Measurements from ENCODE around the gene MCRIP2.

MCRIP2 gene

GRCh38 chr16:598823-599739 lies 42.5 kb upstream of the MCRIP2 start:
- H3K36me3 ChIP-seq = peaks cover 37% of the 10 kb centered on the region
- peaks cover 38% of the 10 kb centered on the region for H3K4me1 ChIP-seq
- H3K4me3 ChIP-seq = no peak overlapping the region
- no peak overlapping the region for H3K4me2 ChIP-seq
- H4K20me1 ChIP-seq = peaks cover 68% of the 10 kb centered on the region
- H3K27ac ChIP-seq = no peak overlapping the region
- no peak overlapping the region for H3K9ac ChIP-seq
- no peaks in the 10 kb centered on the region for H3K27me3 ChIP-seq
- peaks cover 13% of the 10 kb centered on the region; the same call in 1 of the 2 replicates for H3K9me3 ChIP-seq
- no peak for TF ChIP-seq Cebpa-rat (IDR thresholded peaks at IDR 0.05)

- Histone ChIP-seq H3K4me3 (no peak overlapping the region), H4K20me1 (peaks cover 51% of the 10 kb centered on the region), H3K4me2 (no peak overlapping the region), H3K4me1 (peaks cover 21% of the 10 kb centered on the region), H3K36me3 (peaks cover 52% of the 10 kb centered on the region), H3K27me3 (no peaks in the 10 kb centered on the region), H3K27ac (no peak overlapping the region), H3K9ac (no peak overlapping the region), H3K9me3 (peaks cover 30% of the 10 kb centered on the region)
- TF ChIP-seq Cebpa-rat (IDR thresholded peaks at IDR 0.05) = no peak
Observed at GRCh38 chr16:600781-601180, 40.8 kb upstream of the MCRIP2 start.

GRCh38 chr16:603933-604332 lies 37.7 kb upstream of the MCRIP2 start:
- peaks cover 50% of the 10 kb centered on the region for H3K36me3 ChIP-seq
- no peak overlapping the region for H3K4me3 ChIP-seq
- no peak overlapping the region for H3K9ac ChIP-seq
- no peaks in the 10 kb centered on the region for H3K27me3 ChIP-seq
- H3K9me3 ChIP-seq = peaks cover 50% of the 10 kb centered on the region
- H3K27ac ChIP-seq = no peak overlapping the region
- TF ChIP-seq Cebpa-rat (IDR thresholded peaks at IDR 0.05) = no peak
- peaks cover 50% of the 10 kb centered on the region for H4K20me1 ChIP-seq
- no peak overlapping the region for H3K4me2 ChIP-seq
- H3K4me1 ChIP-seq = peaks cover 23% of the 10 kb centered on the region

GRCh38 chr16:606656-607307 lies 34.8 kb upstream of the MCRIP2 start:
- TF ChIP-seq Cebpa-rat (IDR thresholded peaks at IDR 0.05) = no peak

GRCh38 chr16:608019-608418 lies 33.6 kb upstream of the MCRIP2 start:
- Histone ChIP-seq H3K9ac (no peak overlapping the region), H3K27ac (no peak overlapping the region)
- TF ChIP-seq Cebpa-rat (IDR thresholded peaks at IDR 0.05) = no peak

More at GRCh38 chr16:606656-607307, 34.8 kb upstream of the MCRIP2 start:
- H3K9ac ChIP-seq = no peak overlapping the region
- peaks cover 56% of the 10 kb centered on the region for H4K20me1 ChIP-seq
- peaks cover 50% of the 10 kb centered on the region for H3K9me3 ChIP-seq
- H3K36me3 ChIP-seq = peaks cover 35% of the 10 kb centered on the region
- H3K27ac ChIP-seq = no peak overlapping the region
- H3K4me2 ChIP-seq = no peak overlapping the region
- H3K27me3 ChIP-seq = no peaks in the 10 kb centered on the region
- H3K4me3 ChIP-seq = no peak overlapping the region
- H3K4me1 ChIP-seq = peaks cover 35% of the 10 kb centered on the region

GRCh38 chr16:609316-609715 lies 32.3 kb upstream of the MCRIP2 start:
- no peaks in the 10 kb centered on the region for H3K27me3 ChIP-seq
- peak overlapping the region; percentile 53; the same call in 1 of the 2 replicates for H3K9ac ChIP-seq
- peaks cover 37% of the 10 kb centered on the region for H4K20me1 ChIP-seq
- peaks cover 54% of the 10 kb centered on the region for H3K9me3 ChIP-seq
- peak overlapping the region; percentile 70 for H3K4me2 ChIP-seq
- TF ChIP-seq Cebpa-rat (IDR thresholded peaks at IDR 0.05) = no peak
- no peak overlapping the region for H3K4me3 ChIP-seq
- peaks cover 47% of the 10 kb centered on the region for H3K36me3 ChIP-seq
- H3K4me1 ChIP-seq = peaks cover 46% of the 10 kb centered on the region
- peak overlapping the region; percentile 50 for H3K27ac ChIP-seq

More at GRCh38 chr16:608019-608418, 33.6 kb upstream of the MCRIP2 start:
- Histone ChIP-seq H3K9me3 (peaks cover 51% of the 10 kb centered on the region), H3K4me3 (no peak overlapping the region), H3K27me3 (no peaks in the 10 kb centered on the region), H3K36me3 (peaks cover 36% of the 10 kb centered on the region), H4K20me1 (peaks cover 45% of the 10 kb centered on the region), H3K4me2 (no peak overlapping the region), H3K4me1 (peaks cover 35% of the 10 kb centered on the region)

- H3K9ac ChIP-seq = peak overlapping the region; percentile 53
- peaks cover 40% of the 10 kb centered on the region for H3K36me3 ChIP-seq
- peaks cover 48% of the 10 kb centered on the region for H3K9me3 ChIP-seq
- H3K4me1 ChIP-seq = peaks cover 53% of the 10 kb centered on the region
- peak overlapping the region; percentile 70 for H3K4me2 ChIP-seq
- H3K4me3 ChIP-seq = no peak overlapping the region
- peaks cover 42% of the 10 kb centered on the region for H4K20me1 ChIP-seq
- no peaks in the 10 kb centered on the region for H3K27me3 ChIP-seq
- no peak for TF ChIP-seq Cebpa-rat (IDR thresholded peaks at IDR 0.05)
- H3K27ac ChIP-seq = peak overlapping the region; percentile 50
Observed at GRCh38 chr16:609984-610383, 31.6 kb upstream of the MCRIP2 start.

- no peak for TF ChIP-seq Cebpa-rat (IDR thresholded peaks at IDR 0.05)
- Histone ChIP-seq H3K4me3 (no peak overlapping the region), H4K20me1 (peaks cover 50% of the 10 kb centered on the region), H3K36me3 (peaks cover 32% of the 10 kb centered on the region), H3K4me2 (peak overlapping the region; percentile 70), H3K27ac (peak overlapping the region; percentile 50), H3K9me3 (peaks cover 40% of the 10 kb centered on the region), H3K4me1 (peaks cover 61% of the 10 kb centered on the region), H3K27me3 (no peaks in the 10 kb centered on the region), H3K9ac (peak overlapping the region; percentile 53)
Observed at GRCh38 chr16:610513-611381, 30.9 kb upstream of the MCRIP2 start.

GRCh38 chr16:615122-615521 lies 26.5 kb upstream of the MCRIP2 start:
- Histone ChIP-seq H3K27me3 (no peaks in the 10 kb centered on the region), H3K4me1 (peaks cover 45% of the 10 kb centered on the region), H3K4me2 (peak overlapping the region; percentile 65), H3K36me3 (peaks cover 28% of the 10 kb centered on the region), H3K9me3 (peaks cover 17% of the 10 kb centered on the region), H4K20me1 (peaks cover 56% of the 10 kb centered on the region), H3K9ac (no peak overlapping the region), H3K27ac (no peak overlapping the region), H3K4me3 (no peak overlapping the region)
- TF ChIP-seq Cebpa-rat (IDR thresholded peaks at IDR 0.05) = no peak
